ENCODE measurements around the gene FGD4. TPM values are rescaled to one million over a fixed set of nuclear protein-coding genes. Genes with fewer than 3 reads are reported as not detected.
A peak's percentile ranks its signal among the peaks of the same experiment; 100 is the strongest.

FGD4 gene
- total RNA-seq, 1 experiment from 2014 or later: 54.3 TPM

GRCh38 chr12:32450363-32450762, 51.0 kb downstream of the FGD4 start:
- Histone ChIP-seq H3K23me2 (ENCODE audit: insufficient read length, low read depth, low read length, poor library complexity, severe bottlenecking) (no peaks in the 10 kb centered on the region), H3K4ac (ENCODE audit: low read depth, low read length) (no peak overlapping the region), H3K9me3 (ENCODE audit: control insufficient read depth, low read depth, low read length) (no peaks in the 10 kb centered on the region), H3K9ac (ENCODE audit: extremely low read depth, insufficient read length, low read length) (no peak overlapping the region), H3K18ac (ENCODE audit: insufficient read length, low read depth, low read length) (no peak overlapping the region), H2BK15ac (ENCODE audit: low read depth, low read length) (no peak overlapping the region), H4K20me1 (ENCODE audit: control insufficient read depth, insufficient read depth, insufficient read length) (no peaks in the 10 kb centered on the region), H3K4me2 (ENCODE audit: insufficient read depth, insufficient read length, low read length) (no peak overlapping the region), H3K4me1 (ENCODE audit: insufficient read depth, low read length) (peaks cover 18% of the 10 kb centered on the region; the same call in 1 of the 2 replicates), H3K56ac (ENCODE audit: insufficient read length, low read depth, low read length) (no peak overlapping the region), H3K14ac (ENCODE audit: insufficient read depth, low read length) (no peak overlapping the region), H4K8ac (replicated peaks; ENCODE audit: insufficient read length, low read depth, low read length) (no peak overlapping the region), H3T11ph (ENCODE audit: low read length) (no peak overlapping the region), H2BK120ac (ENCODE audit: low read depth, low read length, poor library complexity, severe bottlenecking) (no peak overlapping the region), H3K79me2 (ENCODE audit: insufficient read depth, low read length) (peaks cover 28% of the 10 kb centered on the region; the same call in 1 of the 2 replicates), H3K27ac (ENCODE audit: insufficient read length, low read depth, low read length) (peak overlapping the region; percentile 66), H2AFZ (ENCODE audit: low read length) (no peak overlapping the region), H4K5ac (ENCODE audit: insufficient read length, low read depth, low read length) (no peak overlapping the region), H2AK5ac (ENCODE audit: insufficient read length, low read length) (no peak overlapping the region), H3K79me1 (ENCODE audit: insufficient read depth, low read depth, low read length, poor library complexity, severe bottlenecking) (peaks cover 4% of the 10 kb centered on the region), H3K23ac (ENCODE audit: insufficient read length, low read depth, low read length) (no peak overlapping the region), H2BK12ac (ENCODE audit: insufficient read length, low read depth, low read length) (no peak overlapping the region), H2BK5ac (ENCODE audit: insufficient read length, low read length) (no peak overlapping the region), H4K91ac (ENCODE audit: insufficient read length, low read depth, low read length) (no peak overlapping the region), H3K27me3 (ENCODE audit: insufficient read depth, low read length) (no peaks in the 10 kb centered on the region), H2BK20ac (ENCODE audit: low read depth, low read length, poor library complexity, severe bottlenecking) (no peak overlapping the region)
- Mint-ChIP-seq H3K27me3 (ENCODE audit: low read depth) (no peaks in the 10 kb centered on the region), H3K4me1 (peaks cover 69 to 70% of the 10 kb centered on the region in 2 experiments), H3K9me3 (no peaks in the 10 kb centered on the region), H3K27ac (peak overlapping the region; percentile 7 to 79 (median 62); a peak in 5 of 7 replicates), H3K4me3 (no peak overlapping the region), H3K36me3 (ENCODE audit: insufficient read depth in 1 of 3, low read depth in 3 of 3) (peaks cover 0 to 8% (median 0%) of the 10 kb centered on the region in 3 experiments; a peak in 2 of 7 replicates)
- WGBS (ENCODE audit: extremely low coverage, insufficient read length, low lambda C conversion rate): no CpG with 5 or more reads among the region's 2 CpGs
- DNase-seq: no peak
- TF ChIP-seq, protein P1, sequence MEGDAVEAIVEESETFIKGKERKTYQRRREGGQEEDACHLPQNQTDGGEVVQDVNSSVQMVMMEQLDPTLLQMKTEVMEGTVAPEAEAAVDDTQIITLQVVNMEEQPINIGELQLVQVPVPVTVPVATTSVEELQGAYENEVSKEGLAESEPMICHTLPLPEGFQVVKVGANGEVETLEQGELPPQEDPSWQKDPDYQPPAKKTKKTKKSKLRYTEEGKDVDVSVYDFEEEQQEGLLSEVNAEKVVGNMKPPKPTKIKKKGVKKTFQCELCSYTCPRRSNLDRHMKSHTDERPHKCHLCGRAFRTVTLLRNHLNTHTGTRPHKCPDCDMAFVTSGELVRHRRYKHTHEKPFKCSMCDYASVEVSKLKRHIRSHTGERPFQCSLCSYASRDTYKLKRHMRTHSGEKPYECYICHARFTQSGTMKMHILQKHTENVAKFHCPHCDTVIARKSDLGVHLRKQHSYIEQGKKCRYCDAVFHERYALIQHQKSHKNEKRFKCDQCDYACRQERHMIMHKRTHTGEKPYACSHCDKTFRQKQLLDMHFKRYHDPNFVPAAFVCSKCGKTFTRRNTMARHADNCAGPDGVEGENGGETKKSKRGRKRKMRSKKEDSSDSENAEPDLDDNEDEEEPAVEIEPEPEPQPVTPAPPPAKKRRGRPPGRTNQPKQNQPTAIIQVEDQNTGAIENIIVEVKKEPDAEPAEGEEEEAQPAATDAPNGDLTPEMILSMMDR (conservative IDR thresholded peaks at IDR 0.05): no peak
